ENCODE measurements around the gene PLEKHH3.

PLEKHH3 gene

GRCh38 chr17:42687707-42688320 is 11.0 kb upstream of the PLEKHH3 start:
- in situ Hi-C loops (cut with MboI; ENCODE audit: low sequenced_read_pairs) = loop anchor here (10.0 kb wide), 1 partner anchor 103 kb away; no protein-coding TSS in a partner anchor

DNA sequence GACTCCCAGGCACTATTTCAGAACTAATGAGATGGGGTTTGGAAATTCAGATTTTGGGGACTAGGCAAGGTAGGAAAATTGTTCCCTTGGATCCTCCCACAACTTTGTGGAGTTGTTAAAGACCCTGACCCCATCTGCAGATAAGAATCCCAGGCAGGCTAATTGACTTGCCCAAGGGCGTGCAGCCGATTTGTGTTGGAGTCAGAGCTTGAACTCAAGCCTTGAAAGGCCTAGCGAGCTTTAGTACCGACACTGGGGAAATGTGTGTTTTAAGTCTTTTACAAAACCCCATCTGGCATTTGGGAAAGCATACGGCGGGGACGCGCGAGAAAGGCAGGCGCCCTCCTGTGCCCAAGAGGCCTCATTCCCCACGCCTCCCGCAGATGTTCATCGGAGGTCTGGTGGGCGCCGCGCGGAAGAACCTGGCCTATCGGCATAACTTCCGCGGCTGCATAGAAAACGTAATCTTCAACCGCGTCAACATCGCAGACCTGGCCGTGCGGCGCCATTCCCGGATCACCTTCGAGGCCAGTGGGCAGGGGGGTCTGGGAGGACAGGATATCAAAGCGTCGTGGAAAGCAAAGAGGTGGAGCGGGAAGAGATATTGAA is 9.8 kb upstream of the PLEKHH3 start:
- in situ Hi-C loops (cut with MboI; ENCODE audit: low sequenced_read_pairs) = loop anchor here (10.0 kb wide), 1 partner anchor 102 kb away; no protein-coding TSS in a partner anchor

- in situ Hi-C loops (cut with MboI; ENCODE audit: low sequenced_read_pairs) = loop anchor here (10.0 kb wide), 1 partner anchor 101 kb away; no protein-coding TSS in a partner anchor
These were observed 9.0 kb upstream of the PLEKHH3 start for GRCh38 chr17:42685831-42686230.

DNA sequence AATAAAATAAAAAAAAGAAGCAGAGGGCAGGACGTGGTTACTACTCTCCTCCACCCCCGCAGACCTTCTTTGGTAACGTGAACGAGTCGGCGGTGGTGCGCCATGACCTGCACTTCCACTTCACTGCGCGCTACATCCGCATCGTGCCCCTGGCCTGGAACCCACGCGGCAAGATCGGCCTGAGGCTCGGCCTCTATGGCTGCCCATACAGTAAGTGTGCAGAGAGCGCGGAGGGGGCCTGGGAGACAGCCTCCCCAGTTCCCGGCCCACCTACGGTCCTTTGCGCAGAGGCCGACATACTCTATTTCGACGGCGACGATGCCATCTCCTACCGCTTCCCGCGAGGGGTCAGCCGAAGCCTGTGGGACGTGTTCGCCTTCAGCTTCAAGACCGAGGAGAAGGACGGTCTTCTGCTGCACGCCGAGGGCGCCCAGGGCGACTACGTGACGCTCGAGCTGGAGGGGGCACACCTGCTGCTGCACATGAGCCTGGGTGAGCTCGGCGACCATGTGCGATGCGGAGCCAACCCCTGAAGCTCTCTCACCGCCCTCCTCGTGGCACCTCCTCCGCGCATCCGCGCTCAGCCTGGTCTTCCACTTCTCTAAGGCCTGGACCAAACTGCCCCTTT is 8.2 kb upstream of the PLEKHH3 start:
- in situ Hi-C loops (cut with MboI; ENCODE audit: low sequenced_read_pairs) = loop anchor here (10.0 kb wide), 1 partner anchor 100 kb away; no protein-coding TSS in a partner anchor

GRCh38 chr17:42683407-42684034 is 6.7 kb upstream of the PLEKHH3 start:
- in situ Hi-C loops (cut with MboI; ENCODE audit: low sequenced_read_pairs) = loop anchor here (10.0 kb wide), 1 partner anchor 99 kb away; no protein-coding TSS in a partner anchor

DNA sequence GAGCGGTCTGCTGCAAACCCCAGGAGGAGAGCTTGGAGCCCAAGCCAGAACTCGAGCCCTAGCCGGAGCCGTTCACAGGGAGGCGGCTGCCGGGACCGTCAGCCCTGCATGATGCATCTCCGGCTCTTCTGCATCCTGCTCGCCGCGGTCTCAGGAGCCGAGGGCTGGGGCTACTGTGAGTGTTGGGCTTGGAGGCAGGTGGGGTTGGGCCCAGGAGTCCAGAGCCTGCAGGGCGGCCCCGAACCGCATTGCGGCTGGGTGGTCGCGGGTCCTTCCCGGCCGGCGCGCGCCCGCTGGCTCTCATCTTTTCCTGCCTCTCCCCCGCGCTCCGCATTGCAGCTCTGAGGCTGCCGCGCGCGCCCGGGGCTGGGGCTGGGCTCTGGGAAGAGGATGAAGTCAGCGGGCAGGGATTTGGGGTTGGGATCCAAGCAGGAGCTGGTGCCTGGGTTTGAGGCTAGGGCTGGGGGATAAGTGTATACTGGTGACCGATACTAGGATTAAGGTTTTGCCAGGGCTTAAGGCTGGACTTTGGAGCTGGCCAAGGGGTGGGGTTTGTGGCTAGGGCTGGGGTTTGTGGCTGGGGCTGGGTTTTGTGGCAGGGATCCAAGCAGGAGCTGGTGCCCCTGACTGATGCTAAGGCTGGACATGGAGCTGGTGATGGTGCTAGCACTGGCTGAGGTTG is 6.1 kb upstream of the PLEKHH3 start:
- in situ Hi-C loops (cut with MboI; ENCODE audit: low sequenced_read_pairs) = loop anchor here (10.0 kb wide), 1 partner anchor 98 kb away; no protein-coding TSS in a partner anchor

DNA sequence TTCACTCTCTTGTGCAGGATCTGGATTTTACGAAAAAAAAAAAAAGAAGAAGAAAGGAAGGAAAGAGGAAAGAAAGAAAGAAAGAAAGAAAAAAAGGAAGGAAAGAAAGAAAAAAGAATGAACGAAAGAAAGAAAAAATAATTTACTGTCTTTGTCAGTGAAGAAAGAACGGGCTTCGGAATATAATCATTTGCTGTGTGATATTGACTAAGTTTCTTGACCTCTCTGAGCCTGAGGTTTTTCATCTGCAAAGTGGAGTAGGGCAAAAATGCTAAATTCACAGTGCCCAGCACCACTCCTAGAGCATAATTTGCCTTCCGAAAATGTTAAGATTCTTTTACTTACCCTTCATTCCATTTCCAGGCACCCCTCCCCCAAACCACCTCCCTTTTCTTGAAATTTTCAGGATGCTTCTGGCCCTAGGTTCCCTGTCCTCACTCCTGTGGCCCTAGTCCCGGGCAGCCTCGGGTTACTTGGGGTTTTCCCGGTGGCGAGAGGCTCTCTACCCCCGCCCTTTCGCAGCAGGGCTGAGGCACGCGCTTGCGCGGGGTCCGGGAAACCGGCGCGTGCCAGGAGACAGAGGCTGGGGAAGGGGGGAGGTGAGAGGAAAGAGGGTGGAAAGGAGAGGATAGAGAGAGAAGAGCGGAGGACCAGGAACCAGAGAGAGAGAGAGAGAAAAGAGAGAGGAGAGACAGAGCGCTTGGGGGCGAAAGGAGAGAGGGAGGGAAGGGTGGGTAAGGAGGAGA is 5.4 kb upstream of the PLEKHH3 start, which contains the start of gene CNTNAP1:
TSS of gene CNTNAP1 (plus strand) at position 556 of the 746 bp plus-strand sequence. CDS start 299 bp downstream, outside the sequence.
- in situ Hi-C loops (cut with MboI; ENCODE audit: low sequenced_read_pairs) = loop anchor here (10.0 kb wide), 1 partner anchor 97 kb away; no protein-coding TSS in a partner anchor

- in situ Hi-C loops (cut with MboI; ENCODE audit: low sequenced_read_pairs) = loop anchor here (10.0 kb wide), 1 partner anchor 96 kb away; no protein-coding TSS in a partner anchor
These were observed 3.6 kb upstream of the PLEKHH3 start for GRCh38 chr17:42680331-42680808.

DNA sequence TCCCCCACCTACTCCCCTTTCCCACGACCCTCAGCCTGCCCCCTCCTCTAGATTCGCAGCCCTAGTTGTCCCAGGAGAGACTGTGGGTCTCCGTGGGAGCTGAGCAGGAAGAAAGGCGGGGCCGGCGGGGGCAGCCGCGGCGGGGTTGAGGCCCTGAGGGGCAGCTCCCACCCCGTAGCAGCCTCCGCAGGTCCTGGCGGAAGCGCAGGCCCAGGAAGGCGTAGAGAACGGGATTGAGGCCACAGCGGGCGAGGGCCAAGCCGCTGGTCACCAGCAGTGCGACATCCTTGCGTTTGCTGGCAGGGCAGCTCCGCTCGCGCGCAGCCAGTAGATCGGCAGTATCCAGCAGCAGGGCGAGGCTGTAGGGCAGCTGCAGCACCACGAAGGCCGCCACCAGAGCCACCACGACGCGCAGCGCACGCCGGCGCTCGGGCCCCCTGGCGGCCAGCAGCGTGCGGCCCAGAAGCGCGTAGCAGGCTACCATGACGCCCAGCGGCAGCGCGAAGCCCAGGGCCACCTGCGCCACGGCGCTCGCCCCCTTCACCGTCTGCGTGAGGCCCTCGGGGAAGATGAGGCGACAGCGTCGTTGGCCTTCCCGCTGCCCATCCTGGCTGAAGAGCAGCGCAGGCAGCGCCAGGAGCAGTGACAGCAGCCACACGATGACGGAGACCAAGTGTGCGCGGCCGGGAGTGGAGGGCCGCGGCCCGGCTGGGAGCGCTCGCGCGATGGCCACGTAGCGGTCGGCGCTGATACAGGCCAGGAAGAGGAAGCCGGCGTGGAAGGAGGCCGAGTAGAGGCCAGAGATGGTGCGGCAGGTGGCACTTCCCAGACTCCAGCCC is 2.9 kb upstream of the PLEKHH3 start:
- in situ Hi-C loops (cut with MboI; ENCODE audit: low sequenced_read_pairs) = loop anchor here (10.0 kb wide), 1 partner anchor 95 kb away; no protein-coding TSS in a partner anchor

GRCh38 chr17:42678951-42679491 is 2.2 kb upstream of the PLEKHH3 start:
- in situ Hi-C loops (cut with MboI; ENCODE audit: low sequenced_read_pairs) = no loop called here

DNA sequence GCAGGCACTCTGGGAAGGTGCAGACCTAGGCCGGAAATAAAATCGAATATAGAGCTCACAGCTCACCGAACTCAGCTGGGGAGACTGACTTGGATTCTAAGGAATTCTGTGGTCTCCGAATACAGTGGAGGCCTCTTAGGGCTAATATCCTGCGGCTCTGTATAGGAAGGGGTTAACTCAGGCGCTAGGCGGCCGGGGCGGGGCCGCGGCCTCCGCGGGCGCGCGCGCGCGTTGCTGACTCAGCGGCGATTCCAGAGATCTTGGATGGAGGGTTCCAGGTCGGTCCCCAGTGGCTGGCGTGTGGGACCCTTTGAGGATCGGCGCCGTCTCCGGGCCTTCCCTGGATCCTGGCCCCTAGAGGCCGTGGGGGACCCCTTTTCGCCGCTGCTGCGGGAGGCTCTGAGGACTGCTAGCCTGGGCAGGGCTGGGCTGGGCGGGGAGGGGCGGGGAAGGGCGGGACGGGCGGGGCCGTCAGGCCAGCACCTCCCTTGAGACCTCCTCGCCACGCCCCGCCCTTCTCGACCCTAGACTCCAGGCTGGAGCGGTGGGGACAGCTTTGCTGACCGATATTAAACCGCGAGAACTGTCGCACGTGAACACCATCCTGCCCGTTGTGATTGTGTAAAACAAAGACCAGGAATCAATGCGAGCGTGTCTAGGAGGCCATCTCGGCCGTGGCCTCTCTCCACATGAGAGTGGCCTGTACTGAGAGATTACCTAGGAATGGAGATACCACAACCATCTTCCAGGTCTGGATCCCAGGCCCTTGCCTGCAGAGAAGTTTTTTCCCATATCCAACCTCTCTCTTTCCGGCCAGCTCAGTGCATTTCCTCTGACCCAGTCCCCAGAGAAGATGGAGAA is 1.4 kb upstream of the PLEKHH3 start:
- in situ Hi-C loops (cut with MboI; ENCODE audit: low sequenced_read_pairs) = no loop called here

- in situ Hi-C loops (cut with MboI; ENCODE audit: low sequenced_read_pairs) = no loop called here
These were observed 441 bp upstream of the PLEKHH3 start for GRCh38 chr17:42677012-42677857.

GRCh38 chr17:42675965-42676423 is 800 bp downstream of the PLEKHH3 start:
- in situ Hi-C loops (cut with MboI; ENCODE audit: low sequenced_read_pairs) = no loop called here

DNA sequence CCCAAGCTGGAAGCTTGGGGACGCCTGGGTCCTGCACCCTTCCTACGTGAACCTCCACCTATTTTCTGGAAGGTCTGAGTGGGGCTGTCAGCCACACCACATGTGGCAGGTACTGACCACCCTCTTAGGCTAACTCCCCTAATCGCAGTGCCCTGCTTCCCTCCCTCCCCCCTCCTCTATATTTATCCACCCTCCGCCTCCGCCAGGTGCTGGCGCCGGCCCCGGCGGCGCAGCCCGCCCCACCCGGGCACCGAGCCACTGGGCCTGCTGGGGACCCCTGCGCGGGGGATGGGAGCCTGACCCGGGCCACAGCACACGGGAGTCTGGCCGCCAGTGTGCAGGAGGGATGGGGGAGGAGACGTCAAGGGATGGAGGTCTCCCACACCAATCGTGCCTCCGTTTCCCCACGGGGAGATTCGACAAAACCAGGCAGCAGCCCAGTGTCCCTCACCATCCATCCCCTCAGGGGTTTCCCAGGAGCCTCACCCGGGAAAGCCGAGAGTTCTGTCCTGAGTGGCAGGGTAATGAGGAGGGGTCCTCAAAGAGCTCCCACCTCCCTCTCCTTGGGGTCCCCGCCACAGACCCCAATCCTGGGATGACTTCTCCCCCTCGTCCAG is 1.3 kb downstream of the PLEKHH3 start:
- in situ Hi-C loops (cut with MboI; ENCODE audit: low sequenced_read_pairs) = no loop called here

DNA sequence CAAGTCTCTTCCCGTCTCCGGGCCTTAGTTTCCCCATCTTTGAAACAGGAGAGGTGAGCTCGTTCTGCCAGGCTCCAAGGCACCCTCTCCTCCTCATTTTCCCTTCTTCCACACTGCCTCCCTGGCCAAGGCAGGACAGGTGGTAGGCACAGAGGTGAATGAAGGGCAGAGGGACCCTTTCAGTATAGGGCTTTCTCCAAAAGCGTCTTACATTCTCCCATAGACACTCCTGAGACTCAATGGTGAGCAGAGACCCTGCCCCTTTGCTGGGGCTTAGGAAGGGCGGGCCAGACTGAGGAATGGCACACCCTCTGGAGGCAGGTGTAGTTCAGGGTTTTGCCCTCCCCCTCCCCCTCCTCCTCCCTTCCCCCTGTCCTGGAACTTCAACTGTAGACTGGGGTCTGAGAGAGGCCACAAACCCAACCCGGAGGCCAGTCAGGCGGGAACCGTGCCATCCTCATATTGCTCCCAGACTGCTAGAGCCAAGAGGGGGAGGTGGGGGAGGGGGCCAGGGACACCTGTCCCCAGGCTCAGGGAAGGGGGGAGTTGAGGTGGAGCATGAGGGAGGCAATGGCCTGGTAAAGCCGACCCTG is 1.9 kb downstream of the PLEKHH3 start:
- in situ Hi-C loops (cut with MboI; ENCODE audit: low sequenced_read_pairs) = no loop called here

Measured in HL-60/S4 (cell line).